Ureter (tissue), 1 donor: ENCODE data around the gene ACAP3. TPM values are rescaled to one million over a fixed set of nuclear protein-coding genes. Genes with fewer than 3 reads are reported as not detected.

Experiments used
- DNase-seq: peaks from one replicate; pipeline ENCODE4 v3.0.0-alpha.2; 2020; ENCODE audit warnings: low spot score
- total RNA-seq: library from RNA; stranded (reverse); gene quantifications from one replicate; pipeline ENCODE4 v1.2.4, GENCODE V29; 2023
- donor health status: DM: yes; HTN: yes; CAD: no.

The ACAP3 gene
- total RNA-seq, 1 donor from 2014 or later, result 77.6 TPM

DNA sequence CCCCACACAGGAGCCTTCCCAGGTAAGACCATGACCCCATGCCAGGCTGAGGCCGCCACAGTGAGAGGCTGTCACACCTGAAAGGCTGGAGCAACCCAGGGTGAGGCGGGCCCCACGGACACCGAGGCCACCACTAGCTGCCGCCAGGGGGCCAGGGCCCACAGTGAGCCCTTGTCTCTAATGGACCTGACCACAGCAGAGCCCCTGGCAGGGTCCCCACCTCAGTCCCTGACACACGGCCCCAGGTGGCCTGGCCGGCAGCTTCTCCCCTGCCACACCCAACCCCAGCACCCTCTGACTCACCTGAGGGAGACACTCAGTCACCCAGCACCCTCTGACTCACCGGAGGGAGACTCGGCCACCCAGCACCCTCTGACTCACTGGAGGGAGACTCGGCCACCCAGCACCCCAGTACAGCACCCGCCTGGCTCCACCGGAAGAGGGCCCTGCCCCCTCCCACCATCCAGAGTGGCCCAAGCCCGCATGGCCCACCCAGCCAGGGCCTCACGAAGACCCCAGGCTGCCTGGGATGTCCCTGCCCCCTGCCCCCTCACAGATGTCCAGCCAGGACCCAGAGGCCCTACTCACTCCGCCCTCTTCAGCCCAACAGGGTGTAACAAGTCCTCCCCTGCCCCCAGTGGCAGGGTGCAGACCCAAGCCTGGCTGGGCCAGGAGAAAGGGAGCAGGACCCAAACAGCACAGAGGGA lies 37.1 kb upstream of the ACAP3 start:
- DNase-seq, result no peak

GRCh38 chr1:1343811-1344421 lies 36.2 kb upstream of the ACAP3 start:
- DNase-seq, result no peak

- no peak for DNase-seq
These were observed 34.9 kb upstream of the ACAP3 start for GRCh38 chr1:1342584-1343115.

- no peak for DNase-seq
These were observed 34.4 kb upstream of the ACAP3 start for GRCh38 chr1:1342061-1342562.

DNA sequence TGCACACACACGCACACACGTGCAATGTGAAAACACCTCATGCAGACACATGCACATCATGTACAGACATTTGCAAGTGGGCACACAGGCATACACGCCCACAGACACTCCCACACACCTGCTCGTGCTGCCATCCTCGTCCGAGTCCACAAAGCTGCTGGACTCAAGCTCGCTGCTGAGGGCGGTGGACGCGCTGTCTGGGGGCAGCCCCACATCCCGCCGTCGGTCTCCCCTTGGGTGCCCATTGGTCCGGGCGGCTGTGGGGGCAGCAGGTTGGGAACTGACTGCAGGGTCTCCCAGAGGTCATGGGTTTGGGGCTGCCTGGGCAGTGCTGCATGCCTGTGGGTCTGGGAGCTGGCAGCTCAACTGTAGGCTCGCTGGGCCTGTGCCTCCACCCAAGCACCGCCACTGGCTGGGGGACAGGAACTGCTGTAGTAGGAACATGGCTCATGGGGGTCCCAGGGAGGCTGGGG lies 33.9 kb upstream of the ACAP3 start:
- DNase-seq, result no peak

GRCh38 chr1:1340791-1341548 lies 33.2 kb upstream of the ACAP3 start:
- no peak for DNase-seq

GRCh38 chr1:1340185-1340584 lies 32.5 kb upstream of the ACAP3 start:
- DNase-seq, result no peak

DNA sequence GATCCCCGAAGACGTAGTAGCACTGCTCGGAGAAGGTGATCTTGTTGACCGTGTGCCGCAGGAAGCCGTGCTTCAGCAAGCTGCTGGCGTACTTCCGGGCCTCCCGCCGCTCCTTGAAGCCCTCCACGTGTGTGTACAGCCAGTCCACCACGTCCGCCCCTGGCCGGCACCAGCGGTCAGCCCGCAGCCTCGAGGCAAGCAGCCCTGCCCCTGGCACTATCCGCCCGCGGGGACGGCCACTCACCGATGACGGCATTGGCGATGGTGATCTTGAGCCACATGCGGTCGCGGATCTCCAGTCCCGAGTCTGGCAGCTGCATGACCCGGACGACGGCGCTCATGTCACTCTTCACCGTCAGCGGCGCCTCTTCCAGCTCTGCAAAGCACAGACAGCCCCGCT lies 30.5 kb upstream of the ACAP3 start:
- no peak for DNase-seq

DNA sequence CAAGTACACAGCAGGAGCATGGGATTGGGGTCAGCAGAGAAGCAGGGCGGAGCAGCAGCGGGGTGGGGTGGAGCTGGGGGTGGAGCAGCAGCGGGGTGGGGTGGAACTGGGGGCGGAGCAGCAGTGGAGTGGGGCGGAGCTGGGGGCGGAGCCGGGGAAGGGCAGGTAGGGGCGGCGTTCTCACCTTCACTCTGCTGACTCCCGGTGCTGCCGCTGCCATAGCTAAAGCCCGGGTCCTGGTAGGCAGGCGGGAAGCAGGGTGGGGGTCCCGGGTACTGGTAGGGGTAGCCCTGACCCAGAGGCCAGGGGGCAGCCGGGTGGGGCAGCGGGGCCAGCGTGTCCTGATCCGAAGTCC lies 30.0 kb upstream of the ACAP3 start:
- no peak for DNase-seq

DNA sequence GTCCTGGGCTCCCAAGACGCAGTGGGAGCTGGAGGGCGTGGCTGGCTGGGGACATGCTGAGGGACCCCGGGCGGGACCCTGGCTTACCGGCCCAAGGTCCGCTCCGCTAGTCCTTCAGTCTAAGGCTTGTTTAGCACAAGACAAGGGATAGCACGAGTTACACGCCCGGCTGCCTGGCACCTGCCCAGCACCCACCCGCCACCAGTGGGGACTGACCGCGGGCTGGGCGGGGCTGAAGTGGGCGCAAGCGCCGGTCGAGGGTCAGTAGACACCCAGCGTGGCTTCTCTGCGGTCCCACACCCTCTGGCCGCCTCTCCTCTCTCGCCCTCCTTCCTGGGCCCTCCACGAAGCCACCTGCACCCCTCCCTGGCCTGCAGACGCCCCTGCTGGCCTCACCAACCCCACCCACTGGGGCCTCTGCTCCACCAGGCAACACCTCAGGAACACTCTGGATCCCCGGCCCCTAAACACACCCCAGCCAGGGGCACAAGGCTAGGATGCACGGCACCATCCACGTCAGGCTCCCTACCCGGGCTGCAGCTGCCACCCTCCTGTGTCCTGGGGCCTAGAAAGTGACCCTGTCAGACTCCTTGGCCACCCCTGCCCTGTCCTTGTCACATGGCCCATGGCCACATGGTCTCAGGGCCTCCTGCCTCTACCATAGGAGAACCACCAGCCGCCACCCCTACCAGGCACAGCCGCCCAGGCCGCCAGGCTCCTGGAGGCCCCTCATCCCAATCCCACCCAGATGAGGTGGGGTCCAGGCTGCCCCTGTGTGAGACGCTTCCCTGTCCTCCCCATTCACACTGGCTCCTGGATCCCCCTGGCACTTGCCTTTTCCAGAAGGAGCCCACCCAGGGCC lies 29.4 kb upstream of the ACAP3 start:
- DNase-seq, result no peak

DNA sequence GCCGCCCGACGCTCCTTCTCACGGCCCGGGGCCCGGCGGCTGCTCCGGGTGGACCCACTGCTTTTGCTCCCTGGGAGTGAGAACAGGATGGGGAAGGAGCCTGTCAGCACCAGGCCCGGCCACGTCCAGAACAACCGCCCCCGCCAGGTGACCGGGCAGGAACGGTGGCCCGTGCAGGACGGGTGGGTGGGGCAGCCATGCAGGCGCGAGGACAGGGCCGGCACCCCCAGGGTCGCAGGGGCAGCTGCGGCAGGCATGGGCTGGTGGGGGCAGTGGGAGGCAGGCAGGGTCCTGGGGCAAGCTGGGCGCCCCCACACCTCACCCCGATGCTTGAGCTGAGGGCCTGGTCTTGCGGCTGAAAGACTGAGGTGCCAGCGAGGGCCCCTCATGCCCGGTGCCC lies 28.7 kb upstream of the ACAP3 start:
- DNase-seq, result no peak

GRCh38 chr1:1335792-1336248 lies 28.1 kb upstream of the ACAP3 start:
- no peak for DNase-seq

DNA sequence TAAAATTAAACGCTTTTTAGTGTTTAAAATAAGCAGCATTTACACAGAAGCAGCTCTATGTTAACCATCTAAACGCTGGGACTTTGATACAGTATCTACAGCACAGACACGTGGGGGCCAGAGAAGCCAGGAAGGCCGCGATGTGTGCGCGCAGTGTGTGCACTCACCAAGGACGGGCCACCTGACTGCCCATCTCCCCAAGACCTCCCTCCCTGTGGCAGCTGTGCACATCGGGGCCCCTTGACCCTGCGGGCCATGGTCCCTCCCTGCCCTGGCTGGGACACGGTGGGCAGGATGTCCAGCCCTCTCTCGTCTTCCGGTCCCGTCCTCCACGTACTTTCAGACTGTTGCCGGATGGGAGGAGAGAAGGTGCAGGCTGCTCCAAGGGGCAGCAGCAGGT lies 27.6 kb upstream of the ACAP3 start:
- DNase-seq, result no peak

DNA sequence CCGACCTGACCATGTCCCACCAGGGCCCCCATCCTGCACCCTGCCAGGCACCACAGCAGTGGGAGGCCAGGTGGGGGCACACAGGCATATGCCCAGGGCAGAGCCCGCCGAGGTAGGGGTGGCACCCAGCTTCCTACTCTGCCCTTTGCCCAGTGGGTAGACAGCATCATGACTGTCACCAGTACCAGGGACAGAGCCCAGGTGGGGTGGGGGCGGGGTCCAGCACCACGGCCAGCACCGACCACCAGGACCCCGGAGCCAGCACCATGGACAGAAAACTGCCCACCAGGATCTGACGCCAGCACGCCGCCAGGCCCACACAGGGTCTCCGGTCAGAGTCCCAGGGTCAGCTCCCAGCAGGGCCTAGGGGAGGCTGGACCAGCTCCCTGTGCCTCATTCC lies 27.1 kb upstream of the ACAP3 start:
- no peak for DNase-seq

- no peak for DNase-seq
These were observed 26.0 kb upstream of the ACAP3 start for GRCh38 chr1:1333551-1334241.

GRCh38 chr1:1332774-1333480 lies 25.2 kb upstream of the ACAP3 start:
- DNase-seq, result no peak

DNA sequence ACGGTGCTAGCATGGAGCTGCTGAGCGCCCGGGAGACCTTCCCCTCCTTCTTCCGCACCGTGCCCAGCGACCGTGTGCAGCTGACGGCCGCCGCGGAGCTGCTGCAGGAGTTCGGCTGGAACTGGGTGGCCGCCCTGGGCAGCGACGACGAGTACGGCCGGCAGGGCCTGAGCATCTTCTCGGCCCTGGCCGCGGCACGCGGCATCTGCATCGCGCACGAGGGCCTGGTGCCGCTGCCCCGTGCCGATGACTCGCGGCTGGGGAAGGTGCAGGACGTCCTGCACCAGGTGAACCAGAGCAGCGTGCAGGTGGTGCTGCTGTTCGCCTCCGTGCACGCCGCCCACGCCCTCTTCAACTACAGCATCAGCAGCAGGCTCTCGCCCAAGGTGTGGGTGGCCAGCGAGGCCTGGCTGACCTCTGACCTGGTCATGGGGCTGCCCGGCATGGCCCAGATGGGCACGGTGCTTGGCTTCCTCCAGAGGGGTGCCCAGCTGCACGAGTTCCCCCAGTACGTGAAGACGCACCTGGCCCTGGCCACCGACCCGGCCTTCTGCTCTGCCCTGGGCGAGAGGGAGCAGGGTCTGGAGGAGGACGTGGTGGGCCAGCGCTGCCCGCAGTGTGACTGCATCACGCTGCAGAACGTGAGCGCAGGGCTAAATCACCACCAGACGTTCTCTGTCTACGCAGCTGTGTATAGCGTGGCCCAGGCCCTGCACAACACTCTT lies 24.5 kb upstream of the ACAP3 start:
- DNase-seq, result no peak

- no peak for DNase-seq
These were observed 23.6 kb upstream of the ACAP3 start, which contains the start of gene TAS1R3 for GRCh38 chr1:1331068-1331965. Gene TAS1R3, plus strand, starts transcription at chr1:1331280. Its CDS starts 66 bp downstream, at chr1:1331346.
